NCI-H187 (cell line): ENCODE data around the gene COA8.
A peak's percentile ranks its signal among the peaks of the same experiment; 100 is the strongest.
"Not testable (repeated sequence)": the region's sequence is repeated elsewhere in the genome, so short reads cannot be mapped to it uniquely, and the experiment has no call there.

ENCODE experiments used
- DNase-seq, 2 experiments: peaks; one replicate each; lab custom pipeline; 2025; lab: John Stamatoyannopoulos, UW

The COA8 gene

GRCh38 chr14:103562429-103563225 lies at the start of gene COA8, which contains the start of gene BAG5:
Gene COA8 (plus strand): TSS chr14:103562960. CDS start chr14:103563002, 42 bp downstream.
Gene BAG5 (minus strand): TSS chr14:103562657. CDS start chr14:103561164, 1,493 bp downstream.
- DNase-seq = peak; percentile 71 to 90

- DNase-seq = no peak
Measured at GRCh38 chr14:103514596-103515421, 48.0 kb upstream of the COA8 start.

- no peak for DNase-seq
Measured at GRCh38 chr14:103516426-103517173, 46.2 kb upstream of the COA8 start.

GRCh38 chr14:103517174-103517566 lies 45.6 kb upstream of the COA8 start:
- DNase-seq = no peak

GRCh38 chr14:103517721-103518421 lies 44.9 kb upstream of the COA8 start:
- DNase-seq = no peak

GRCh38 chr14:103518422-103519042 lies 44.2 kb upstream of the COA8 start:
- peak in 1 of 2 experiments; percentile 23 for DNase-seq

- no peak for DNase-seq
Measured at GRCh38 chr14:103519043-103519836, 43.5 kb upstream of the COA8 start.

GRCh38 chr14:103519837-103520212 lies 42.9 kb upstream of the COA8 start:
- no peak for DNase-seq

GRCh38 chr14:103520269-103520656 lies 42.5 kb upstream of the COA8 start:
- no peak for DNase-seq

- peak; percentile 22 to 64 for DNase-seq
Measured at GRCh38 chr14:103520657-103521437, 41.9 kb upstream of the COA8 start.

GRCh38 chr14:103521438-103521950 lies 41.3 kb upstream of the COA8 start:
- no peak for DNase-seq

- no peak for DNase-seq
Measured at GRCh38 chr14:103521951-103522563, 40.7 kb upstream of the COA8 start.

GRCh38 chr14:103522649-103523574 lies 39.8 kb upstream of the COA8 start, which contains the start of gene CKB:
Gene CKB (minus strand): TSS chr14:103522830. CDS start chr14:103522493, 337 bp downstream.
- peak; percentile 74 to 89 for DNase-seq

GRCh38 chr14:103523575-103523954 lies 39.2 kb upstream of the COA8 start:
- DNase-seq = no peak

- no peak for DNase-seq
Measured at GRCh38 chr14:103524002-103524935, 38.5 kb upstream of the COA8 start.

GRCh38 chr14:103525430-103526246 lies 37.1 kb upstream of the COA8 start:
- not testable (repeated sequence) for DNase-seq
